MCF 10A (cell line): ENCODE results near the gene CYTH1. TPM values are rescaled to one million over a fixed set of nuclear protein-coding genes. Genes with fewer than 3 reads are reported as not detected.
"Not testable (repeated sequence)": the region's sequence is repeated elsewhere in the genome, so short reads cannot be mapped to it uniquely, and the experiment has no call there.

Experiments used
- BruUV-seq: library from RNA; stranded (reverse); fragments of 400-500 nt; replicated peaks from 2 replicates; lab custom pipeline; 2021; lab: Mats Ljungman, UMichigan
- CTCF ChIA-PET: fragments of 300-600 bp; sonication (Branson Sonifier 250); formaldehyde crosslinking; extraction: SDS; loops from one replicate; lab custom pipeline; 2021; ENCODE audit warnings: antibody characterized with exemption, inconsistent platforms; lab: Yijun Ruan, JAX
- POLR2A ChIA-PET: fragments of 300-600, 350-650 bp; sonication (Branson Sonifier 250); formaldehyde crosslinking; extraction: SDS; loops from one replicate; lab custom pipeline; 2020; ENCODE audit warnings: antibody characterized with exemption, inconsistent platforms; lab: Yijun Ruan, JAX
- DNase-seq: peaks from one replicate; pipeline ENCODE4 v3.0.0-alpha.2; 2018; ENCODE audit not compliant: unreplicated experiment
- H3K27ac Mint-ChIP-seq: one replicate; pipeline ENCODE4 v1.8.0; 2022; ENCODE audit warnings: mild to moderate bottlenecking, low read depth, mixed read lengths; ENCODE audit not compliant: unreplicated experiment
- H3K27me3 Mint-ChIP-seq: one replicate; pipeline ENCODE4 v1.8.0; 2022; ENCODE audit warnings: mixed read lengths; ENCODE audit not compliant: insufficient read depth, unreplicated experiment
- H3K36me3 Mint-ChIP-seq: one replicate; pipeline ENCODE4 v1.8.0; 2022; ENCODE audit warnings: mild to moderate bottlenecking, moderate library complexity, mixed read lengths; ENCODE audit not compliant: insufficient read depth, unreplicated experiment
- H3K4me1 Mint-ChIP-seq: one replicate; pipeline ENCODE4 v1.8.0; 2022; ENCODE audit warnings: mixed read lengths; ENCODE audit not compliant: insufficient read depth, unreplicated experiment
- H3K4me3 Mint-ChIP-seq: one replicate; pipeline ENCODE4 v1.8.0; 2022; ENCODE audit warnings: mild to moderate bottlenecking, moderate library complexity, mixed read lengths; ENCODE audit not compliant: unreplicated experiment
- H3K9me3 Mint-ChIP-seq: one replicate; pipeline ENCODE4 v1.8.0; 2022; ENCODE audit warnings: mixed read lengths; ENCODE audit not compliant: unreplicated experiment
- CTCF ChIP-seq: fragments of 200-600 bp; IDR thresholded peaks from one replicate; pipeline ENCODE4 v1.8.0; 2022; ENCODE audit warnings: antibody characterized with exemption, mild to moderate bottlenecking; ENCODE audit not compliant: unreplicated experiment
- intact Hi-C: fragments of 100-400 bp; cut with micrococcal nuclease; formaldehyde crosslinking; loops from 2 replicates; pipeline ENCODE4 v1.14.1; 2022
- total RNA-seq: library from RNA; stranded (reverse); gene quantifications from 2 replicates; pipeline ENCODE4 v1.2.3, GENCODE V29; 2022

CYTH1 gene
- total RNA-seq, 1 experiment from 2014 or later: 38.5 TPM

GRCh38 chr17:78751447-78752161 lies 30.5 kb downstream of the CYTH1 start:
- Mint-ChIP-seq H3K36me3 (no peaks in the 10 kb centered on the region), H3K4me3 (no peak overlapping the region), H3K27me3 (no peaks in the 10 kb centered on the region), H3K27ac (no peak overlapping the region), H3K9me3 (no peaks in the 10 kb centered on the region), H3K4me1 (peaks cover 32% of the 10 kb centered on the region)
- intact Hi-C loops: no loop called here
- no TSS peak for BruUV-seq
- ChIA-PET CTCF (interaction anchor here (0.7 kb wide), 1 partner anchor 77 kb away, joined by 3 read pairs; no protein-coding TSS in a partner anchor), POLR2A (interaction anchor here (0.6 to 1.2 kb wide), 4 partner anchors 15 to 98 kb away, joined by 3 to 4 read pairs (median 3); no protein-coding TSS in a partner anchor)
- no peak for DNase-seq
- no peak for TF ChIP-seq CTCF

- intact Hi-C loops, H3K4me3 Mint-ChIP-seq, H3K9me3 Mint-ChIP-seq, BruUV-seq, H3K36me3 Mint-ChIP-seq, DNase-seq, H3K27me3 Mint-ChIP-seq, H3K27ac Mint-ChIP-seq: not testable (repeated sequence)
- POLR2A ChIA-PET: interaction anchor here (0.7 to 5.9 kb wide), 2 partner anchors 14 to 25 kb away, joined by 3 to 67 read pairs; no protein-coding TSS in a partner anchor
- H3K4me1 Mint-ChIP-seq: peaks cover 32% of the 10 kb centered on the region
- CTCF ChIA-PET: interaction anchor here (0.7 kb wide), 1 partner anchor 76 kb away, joined by 3 read pairs; no protein-coding TSS in a partner anchor
These were observed 31.1 kb downstream of the CYTH1 start for GRCh38 chr17:78751000-78751399.

- no peaks in the 10 kb centered on the region for H3K27me3 Mint-ChIP-seq
- H3K4me3 Mint-ChIP-seq: peak overlapping the region; percentile 38
- BruUV-seq: no TSS peak
- intact Hi-C loops: loop anchor here (2.0 kb wide), 1 partner anchor 26 kb away; no protein-coding TSS in a partner anchor
- no peaks in the 10 kb centered on the region for H3K9me3 Mint-ChIP-seq
- peak; percentile 56 for DNase-seq
- peaks cover 5% of the 10 kb centered on the region for H3K36me3 Mint-ChIP-seq
- POLR2A ChIA-PET: interaction anchor here (0.5 to 5.9 kb wide), 11 partner anchors 9 to 397 kb away, joined by 3 to 67 read pairs (median 4); partner anchors contain the start of gene CYTH1
- peaks cover 37% of the 10 kb centered on the region for H3K4me1 Mint-ChIP-seq
- CTCF ChIA-PET: interaction anchor here (0.5 to 1.3 kb wide), 7 partner anchors 13 to 255 kb away, joined by 3 to 7 read pairs (median 5); no protein-coding TSS in a partner anchor
- TF ChIP-seq CTCF: no peak
- H3K27ac Mint-ChIP-seq: peak overlapping the region; percentile 50
These were observed 33.2 kb downstream of the CYTH1 start for GRCh38 chr17:78748730-78749317.

GRCh38 chr17:78748048-78748729 lies 33.9 kb downstream of the CYTH1 start:
- intact Hi-C loops: loop anchor here (2.0 kb wide), 1 partner anchor 27 kb away; no protein-coding TSS in a partner anchor
- H3K27ac Mint-ChIP-seq: peak overlapping the region; percentile 50
- TF ChIP-seq CTCF: no peak

More at GRCh38 chr17:78748048-78748729, 33.9 kb downstream of the CYTH1 start:
- DNase-seq: no peak
- peaks cover 34% of the 10 kb centered on the region for H3K4me1 Mint-ChIP-seq
- CTCF ChIA-PET: interaction anchor here (0.5 to 2.3 kb wide), 6 partner anchors 12 to 255 kb away, joined by 3 to 8 read pairs (median 4); no protein-coding TSS in a partner anchor
- POLR2A ChIA-PET: interaction anchor here (0.5 to 5.9 kb wide), 8 partner anchors 11 to 156 kb away, joined by 3 to 67 read pairs (median 8); partner anchors contain the start of gene CYTH1
- H3K4me3 Mint-ChIP-seq: peak overlapping the region; percentile 38
- BruUV-seq: no TSS peak
- H3K36me3 Mint-ChIP-seq: peaks cover 5% of the 10 kb centered on the region
- H3K27me3 Mint-ChIP-seq: no peaks in the 10 kb centered on the region
- no peaks in the 10 kb centered on the region for H3K9me3 Mint-ChIP-seq
